SK-N-MC (cell line): ENCODE measurements around the gene BCAM.

Experiments
- EZH2 ChIP-seq: fragments of 200-600 bp; sonication (generic); IDR thresholded peaks from one replicate; pipeline ENCODE4 v1.6.1; 2017; ENCODE audit warnings: antibody characterized with exemption
- POLR2AphosphoS5 ChIP-seq: IDR thresholded peaks from 2 replicates; pipeline ENCODE4 v1.6.1; 2012; ENCODE audit warnings: mild to moderate bottlenecking, low read depth, low read length, borderline replicate concordance

DNA sequence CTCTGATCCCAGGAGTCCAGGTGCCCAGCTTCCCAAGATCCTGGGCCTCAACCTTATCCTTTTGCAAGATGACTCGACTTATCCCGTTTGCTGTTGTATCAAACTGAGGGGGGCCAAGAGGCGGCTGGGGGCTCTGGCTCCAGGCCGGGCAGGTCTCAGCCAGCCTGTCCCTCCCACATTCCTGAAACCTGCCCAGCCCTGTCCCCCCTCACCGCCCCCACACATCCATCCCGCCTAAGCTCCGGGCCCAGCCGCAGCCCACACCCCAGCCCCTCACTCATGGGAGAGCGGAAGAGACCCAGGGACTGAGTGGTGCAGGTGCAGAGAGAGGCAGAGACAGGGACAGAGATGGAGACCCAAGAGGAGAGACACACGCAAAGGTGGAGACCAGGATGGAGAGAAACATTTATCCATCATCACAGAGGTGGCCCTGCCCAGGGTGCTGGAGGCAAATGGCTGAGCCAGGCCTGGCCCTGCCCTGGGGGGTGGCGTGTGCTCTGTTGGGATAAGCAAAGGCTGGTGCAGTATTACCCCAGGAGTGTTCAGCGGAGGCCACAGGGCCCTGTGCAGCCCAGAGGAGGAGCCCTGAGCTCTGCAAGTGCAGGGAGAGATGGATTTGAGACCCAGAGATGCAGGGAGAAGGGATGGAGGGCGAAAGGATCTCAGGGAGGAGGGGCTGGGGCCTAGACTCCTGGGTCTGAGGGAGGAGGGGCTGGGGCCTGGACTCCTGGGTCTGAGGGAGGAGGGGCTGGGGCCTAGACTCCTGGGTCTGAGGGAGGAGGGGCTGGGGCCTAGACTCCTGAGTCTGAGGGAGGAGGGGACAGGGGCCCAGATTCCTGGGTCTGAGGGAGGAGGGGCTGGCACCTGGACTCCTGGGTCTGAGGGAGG lies 1.6 kb downstream of the BCAM start:
- TF ChIP-seq POLR2AphosphoS5 (no peak), EZH2 (no peak)
